GM12892 (cell line): ENCODE data around the gene SNX27.

ENCODE experiments used
- POLR2A ChIP-seq: IDR thresholded peaks from 2 replicates; pipeline ENCODE4 v1.6.1; 2011; ENCODE audit warnings: low read depth, low read length, control low read depth
- TAF1 ChIP-seq: IDR thresholded peaks from 2 replicates; pipeline ENCODE4 v1.6.1; 2011; ENCODE audit warnings: low read depth, mild to moderate bottlenecking, control low read depth, low read length, borderline replicate concordance

GRCh38 chr1:151733126-151733525 lies 121.3 kb downstream of the SNX27 start:
- TF ChIP-seq TAF1 (no peak), POLR2A (no peak)
